ENCODE data around the gene GRPEL1. TPM values are rescaled to one million over a fixed set of nuclear protein-coding genes. Genes with fewer than 3 reads are reported as not detected.
A peak's percentile ranks its signal among the peaks of the same experiment; 100 is the strongest.

Gene GRPEL1
- polyA plus RNA-seq, 3 donors: 34.8 to 43.4 (median 36.5) TPM

- DNase-seq (ENCODE audit: extremely low read depth in 1 of 11, low read depth in 9 of 11, low spot score in 4 of 11): no peak
Observed at GRCh38 chr4:7018281-7018680, 49.6 kb downstream of the GRPEL1 start.

- DNase-seq (ENCODE audit: extremely low read depth in 1 of 11, low read depth in 9 of 11, low spot score in 4 of 11): no peak
Observed at GRCh38 chr4:7017446-7018048, 50.3 kb downstream of the GRPEL1 start.

GRCh38 chr4:7016512-7016911, 51.4 kb downstream of the GRPEL1 start:
- DNase-seq (ENCODE audit: extremely low read depth in 1 of 11, low read depth in 9 of 11, low spot score in 4 of 11): no peak

GRCh38 chr4:7016086-7016485, 51.8 kb downstream of the GRPEL1 start:
- no peak for DNase-seq (ENCODE audit: extremely low read depth in 1 of 11, low read depth in 9 of 11, low spot score in 4 of 11)

- DNase-seq (ENCODE audit: extremely low read depth in 1 of 11, low read depth in 9 of 11, low spot score in 4 of 11): no peak
Observed at GRCh38 chr4:7015383-7016035, 52.4 kb downstream of the GRPEL1 start.

- no peak for DNase-seq (ENCODE audit: extremely low read depth in 1 of 11, low read depth in 9 of 11, low spot score in 4 of 11)
Observed at GRCh38 chr4:7014815-7015214, 53.0 kb downstream of the GRPEL1 start.

GRCh38 chr4:7013175-7013574, 54.7 kb downstream of the GRPEL1 start:
- DNase-seq (ENCODE audit: extremely low read depth in 1 of 11, low read depth in 9 of 11, low spot score in 4 of 11): peak in 1 of 11 donors; percentile 21

GRCh38 chr4:7009564-7009963, 58.3 kb downstream of the GRPEL1 start:
- DNase-seq (ENCODE audit: extremely low read depth in 1 of 11, low read depth in 9 of 11, low spot score in 4 of 11): no peak

Other genes with a start within 250 kb of the GRPEL1 start
- gene TBC1D14, start 158.2 kb downstream of the GRPEL1 start, polyA plus RNA-seq (ENCODE audit: insufficient read length in 3 of 3): 10 to 100 TPM; 61.2 to 66.4 (median 61.8) TPM
- 10 to 100 TPM; 18.5 to 22.9 (median 20.9) TPM for gene TADA2B, start 24.7 kb downstream of the GRPEL1 start, polyA plus RNA-seq (ENCODE audit: insufficient read length in 3 of 3)
- 10 to 100 TPM in 1 of 3 donors, 1 to 10 TPM in 2; 8.3 to 13.3 (median 9.9) TPM for gene SORCS2, start 124.5 kb upstream of the GRPEL1 start, polyA plus RNA-seq (ENCODE audit: insufficient read length in 3 of 3)

All from renal cortex interstitium (tissue), 11 donors.